SK-N-SH treated with all-trans-retinoic acid at 6 μM for 48 hours (cell line): ENCODE measurements around the gene TMEM25.
"Not testable (repeated sequence)": the region's sequence is repeated elsewhere in the genome, so short reads cannot be mapped to it uniquely, and the experiment has no call there.

ENCODE experiments used
- ATAC-seq: fragments of 200-7000 bp; cut with Tn5 transposase; 3 replicates; pipeline ENCODE4 v1.9.1; 2020; ENCODE audit warnings: mild to moderate bottlenecking, moderate library complexity
- BACH2 ChIP-seq: fragments of 250-450 bp; sonication (Bioruptor Pico); IDR thresholded peaks from 2 replicates; pipeline ENCODE4 v1.9.0; 2021; ENCODE audit warnings: mild to moderate bottlenecking, borderline replicate concordance
- CSDC2 ChIP-seq: fragments of 250-450 bp; sonication (Bioruptor Pico); IDR thresholded peaks from 2 replicates; pipeline ENCODE4 v1.5.0; 2020; ENCODE audit warnings: mild to moderate bottlenecking, moderate library complexity
- ESRRG ChIP-seq: fragments of 250-450 bp; sonication (Bioruptor Pico); IDR thresholded peaks from 2 replicates; pipeline ENCODE4 v1.6.1; 2021; ENCODE audit warnings: mild to moderate bottlenecking
- ISL1 ChIP-seq: fragments of 250-450 bp; sonication (Bioruptor Pico); IDR thresholded peaks from 2 replicates; pipeline ENCODE4 v2.1.2; 2022; ENCODE audit warnings: mild to moderate bottlenecking, moderate library complexity
- OSR1 ChIP-seq: fragments of 250-450 bp; sonication (Bioruptor Pico); IDR thresholded peaks from 2 replicates; pipeline ENCODE4 v1.8.0; 2022; ENCODE audit warnings: moderate library complexity, mild to moderate bottlenecking, inconsistent platforms
- POU6F1 ChIP-seq: fragments of 250-450 bp; sonication (Bioruptor Pico); IDR thresholded peaks from 2 replicates; pipeline ENCODE4 v1.8.0; 2021; ENCODE audit warnings: low read depth, mild to moderate bottlenecking, moderate library complexity, borderline replicate concordance
- RARB ChIP-seq: fragments of 250-450 bp; sonication (Bioruptor Pico); IDR thresholded peaks from 2 replicates; pipeline ENCODE4 v1.8.0; 2021; ENCODE audit warnings: mild to moderate bottlenecking, moderate library complexity
- SNAI2 ChIP-seq: fragments of 250-450 bp; sonication (Bioruptor Pico); IDR thresholded peaks from 2 replicates; pipeline ENCODE4 v1.5.0; 2020; ENCODE audit warnings: mild to moderate bottlenecking, moderate library complexity
- TSHZ2 ChIP-seq: fragments of 250-450 bp; sonication (Bioruptor Pico); IDR thresholded peaks from 2 replicates; pipeline ENCODE4 v1.5.0; 2020; ENCODE audit warnings: mild to moderate bottlenecking, moderate library complexity
- ZC3H10 ChIP-seq: fragments of 250-450 bp; sonication (Bioruptor Pico); IDR thresholded peaks from 2 replicates; pipeline ENCODE4 v1.5.1; 2021; ENCODE audit warnings: mild to moderate bottlenecking, moderate library complexity
- ZFP3 ChIP-seq: fragments of 250-450 bp; sonication (Bioruptor Pico); IDR thresholded peaks from 2 replicates; pipeline ENCODE4 v1.5.0; 2020; ENCODE audit warnings: mild to moderate bottlenecking, moderate library complexity
- ZFP30 ChIP-seq: fragments of 450-650 bp; formaldehyde crosslinking; IDR thresholded peaks from 2 replicates; pipeline ENCODE4 v1.5.0; 2022; ENCODE audit warnings: mild to moderate bottlenecking, moderate library complexity
- ZNF565 ChIP-seq: fragments of 450-650 bp; formaldehyde crosslinking; conservative IDR thresholded peaks from 2 replicates; pipeline ENCODE4 v1.5.0; 2020; ENCODE audit warnings: low read depth, mild to moderate bottlenecking, moderate library complexity
- ZNF70 ChIP-seq: fragments of 450-650 bp; formaldehyde crosslinking; IDR thresholded peaks from 2 replicates; pipeline ENCODE4 v1.5.0; 2020; ENCODE audit warnings: mild to moderate bottlenecking, moderate library complexity
- ZNF8 ChIP-seq: fragments of 450-650 bp; formaldehyde crosslinking; IDR thresholded peaks from 2 replicates; pipeline ENCODE4 v1.5.0; 2020; ENCODE audit warnings: mild to moderate bottlenecking, moderate library complexity
- TF ChIP-seq, protein P1 (sequence below): fragments of 250-450 bp; sonication (Bioruptor Pico); IDR thresholded peaks from 2 replicates; pipeline ENCODE4 v1.8.0; 2020; ENCODE audit warnings: mild to moderate bottlenecking, moderate library complexity, borderline replicate concordance
- TF ChIP-seq, protein P2 (sequence below): fragments of 250-450 bp; sonication (Bioruptor Pico); IDR thresholded peaks from 2 replicates; pipeline ENCODE4 v1.5.1; 2020; ENCODE audit warnings: low read depth, mild to moderate bottlenecking, moderate library complexity

The TMEM25 gene

GRCh38 chr11:118530683-118531596 is at the start of gene TMEM25:
TMEM25 (plus strand) TSS chr11:118531192; CDS start chr11:118531802, 610 bp downstream.
- peak; percentile 87 for ATAC-seq
- 0 out of 2 replicates have a peak, but pooled peaks have one; percentile 37 for TF ChIP-seq ZFP3 (CRISPR knock-in tag)
- TF ChIP-seq CSDC2: no peak

DNA sequence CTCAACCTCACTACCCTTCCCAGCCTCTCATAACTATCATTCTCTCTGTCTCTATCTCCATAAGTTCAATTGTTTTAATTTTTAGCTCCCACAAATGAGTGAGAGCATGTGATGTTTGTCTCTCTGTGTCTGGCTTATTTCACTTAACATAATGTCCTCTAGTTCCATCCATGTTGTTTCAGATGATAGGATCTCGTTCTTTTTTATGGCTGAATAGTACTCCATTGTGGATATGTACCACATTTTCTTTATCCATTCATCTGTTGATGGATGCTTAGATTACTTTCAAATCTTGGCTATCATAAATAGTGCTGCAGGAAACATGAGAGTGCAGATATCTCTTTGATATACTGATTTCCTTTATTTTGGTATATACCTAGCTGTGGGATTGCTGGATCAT is 49.8 kb upstream of the TMEM25 start:
- ATAC-seq: not testable (repeated sequence)

GRCh38 chr11:118484405-118484804 is 46.6 kb upstream of the TMEM25 start:
- ATAC-seq: no peak
- TF ChIP-seq ZNF8 (CRISPR knock-in tag): no peak
- TF ChIP-seq, protein P1, sequence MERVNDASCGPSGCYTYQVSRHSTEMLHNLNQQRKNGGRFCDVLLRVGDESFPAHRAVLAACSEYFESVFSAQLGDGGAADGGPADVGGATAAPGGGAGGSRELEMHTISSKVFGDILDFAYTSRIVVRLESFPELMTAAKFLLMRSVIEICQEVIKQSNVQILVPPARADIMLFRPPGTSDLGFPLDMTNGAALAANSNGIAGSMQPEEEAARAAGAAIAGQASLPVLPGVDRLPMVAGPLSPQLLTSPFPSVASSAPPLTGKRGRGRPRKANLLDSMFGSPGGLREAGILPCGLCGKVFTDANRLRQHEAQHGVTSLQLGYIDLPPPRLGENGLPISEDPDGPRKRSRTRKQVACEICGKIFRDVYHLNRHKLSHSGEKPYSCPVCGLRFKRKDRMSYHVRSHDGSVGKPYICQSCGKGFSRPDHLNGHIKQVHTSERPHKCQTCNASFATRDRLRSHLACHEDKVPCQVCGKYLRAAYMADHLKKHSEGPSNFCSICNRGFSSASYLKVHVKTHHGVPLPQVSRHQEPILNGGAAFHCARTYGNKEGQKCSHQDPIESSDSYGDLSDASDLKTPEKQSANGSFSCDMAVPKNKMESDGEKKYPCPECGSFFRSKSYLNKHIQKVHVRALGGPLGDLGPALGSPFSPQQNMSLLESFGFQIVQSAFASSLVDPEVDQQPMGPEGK: no peak
- no peak for TF ChIP-seq ZNF565
- TF ChIP-seq TSHZ2 (CRISPR knock-in tag): no peak
- no peak for TF ChIP-seq SNAI2
- no peak for TF ChIP-seq ZFP30 (CRISPR knock-in tag)
- no peak for TF ChIP-seq ZNF70 (CRISPR knock-in tag)
- TF ChIP-seq, protein P2, sequence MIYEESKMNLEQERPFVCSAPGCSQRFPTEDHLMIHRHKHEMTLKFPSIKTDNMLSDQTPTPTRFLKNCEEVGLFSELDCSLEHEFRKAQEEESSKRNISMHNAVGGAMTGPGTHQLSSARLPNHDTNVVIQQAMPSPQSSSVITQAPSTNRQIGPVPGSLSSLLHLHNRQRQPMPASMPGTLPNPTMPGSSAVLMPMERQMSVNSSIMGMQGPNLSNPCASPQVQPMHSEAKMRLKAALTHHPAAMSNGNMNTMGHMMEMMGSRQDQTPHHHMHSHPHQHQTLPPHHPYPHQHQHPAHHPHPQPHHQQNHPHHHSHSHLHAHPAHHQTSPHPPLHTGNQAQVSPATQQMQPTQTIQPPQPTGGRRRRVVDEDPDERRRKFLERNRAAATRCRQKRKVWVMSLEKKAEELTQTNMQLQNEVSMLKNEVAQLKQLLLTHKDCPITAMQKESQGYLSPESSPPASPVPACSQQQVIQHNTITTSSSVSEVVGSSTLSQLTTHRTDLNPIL (CRISPR knock-in tag): no peak
- TF ChIP-seq ISL1 (CRISPR knock-in tag): no peak
- no peak for TF ChIP-seq OSR1 (CRISPR knock-in tag)
- TF ChIP-seq ESRRG (CRISPR knock-in tag): no peak
- TF ChIP-seq ZC3H10 (CRISPR knock-in tag): no peak
- no peak for TF ChIP-seq POU6F1 (CRISPR knock-in tag)

DNA sequence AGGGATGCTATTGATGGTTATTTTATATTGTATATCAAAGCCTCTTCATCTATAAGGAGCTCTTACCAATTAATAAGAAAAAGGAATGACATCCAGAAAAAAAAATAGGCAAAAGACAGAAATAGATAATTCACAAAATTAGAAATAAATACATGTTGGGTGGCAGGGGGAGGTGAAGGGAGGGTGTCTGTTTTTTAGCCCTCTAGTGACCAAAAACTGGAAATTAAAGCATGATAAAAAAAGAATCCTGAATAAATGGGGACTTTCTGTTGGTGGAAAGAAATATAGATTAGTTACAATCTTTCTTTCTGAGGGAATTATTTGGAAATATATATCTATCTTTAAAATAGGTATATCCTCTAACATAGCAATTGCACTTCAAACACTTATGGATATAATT is 45.7 kb upstream of the TMEM25 start:
- TF ChIP-seq, protein P1: no peak
- TF ChIP-seq BACH2 (no peak), ZNF8 (CRISPR knock-in tag) (no peak), CSDC2 (no peak), RARB (CRISPR knock-in tag) (no peak)
- TF ChIP-seq, protein P2 (CRISPR knock-in tag): no peak
- no peak for ATAC-seq
